GM18951 (cell line): Measurements from ENCODE around the gene PF4V1.

Experiments
- POLR2A ChIP-seq: IDR thresholded peaks from 4 replicates; pipeline ENCODE4 v1.6.1; 2011; ENCODE audit warnings: mild to moderate bottlenecking; ENCODE audit not compliant: insufficient read length, insufficient read depth; ENCODE audit errors: extremely low read depth
- in situ Hi-C: fragments of 300-500 bp; cut with MboI; formaldehyde crosslinking; loops from one replicate; pipeline ENCODE4 v1.12.0; 2022; ENCODE audit warnings: low sequenced_read_pairs, mixed read lengths, inconsistent platforms; ENCODE audit not compliant: unreplicated experiment

The PF4V1 gene

DNA sequence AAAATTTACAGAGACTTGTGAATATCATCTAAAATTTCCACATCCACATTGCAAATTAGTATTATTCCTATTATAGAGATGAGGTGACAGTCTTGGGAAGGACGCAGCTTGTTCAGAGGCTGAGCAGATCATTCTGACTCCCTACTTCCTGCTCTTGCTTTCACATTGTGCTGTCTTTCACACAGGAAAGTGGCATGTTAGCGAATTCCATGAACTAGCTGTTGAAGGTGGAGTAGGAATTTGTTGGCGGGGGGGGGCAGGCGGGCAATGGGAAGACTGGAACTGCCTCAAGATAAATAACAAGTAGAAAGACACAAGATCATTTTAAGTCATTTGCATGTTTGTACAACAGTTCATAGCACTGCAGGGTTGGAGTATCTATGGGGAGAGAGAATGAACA is 2.3 kb downstream of the PF4V1 start:
- TF ChIP-seq POLR2A = no peak
- in situ Hi-C loops = no loop called here

- TF ChIP-seq POLR2A = no peak
- in situ Hi-C loops = no loop called here
These were observed 3.4 kb downstream of the PF4V1 start for GRCh38 chr4:73856518-73856917.

GRCh38 chr4:73859614-73860088 is 6.6 kb downstream of the PF4V1 start:
- TF ChIP-seq POLR2A = no peak
- in situ Hi-C loops = no loop called here

GRCh38 chr4:73860181-73860580 is 7.1 kb downstream of the PF4V1 start:
- in situ Hi-C loops = no loop called here
- TF ChIP-seq POLR2A = no peak

- TF ChIP-seq POLR2A = no peak
- in situ Hi-C loops = no loop called here
These were observed 7.8 kb downstream of the PF4V1 start for GRCh38 chr4:73860917-73861316.

DNA sequence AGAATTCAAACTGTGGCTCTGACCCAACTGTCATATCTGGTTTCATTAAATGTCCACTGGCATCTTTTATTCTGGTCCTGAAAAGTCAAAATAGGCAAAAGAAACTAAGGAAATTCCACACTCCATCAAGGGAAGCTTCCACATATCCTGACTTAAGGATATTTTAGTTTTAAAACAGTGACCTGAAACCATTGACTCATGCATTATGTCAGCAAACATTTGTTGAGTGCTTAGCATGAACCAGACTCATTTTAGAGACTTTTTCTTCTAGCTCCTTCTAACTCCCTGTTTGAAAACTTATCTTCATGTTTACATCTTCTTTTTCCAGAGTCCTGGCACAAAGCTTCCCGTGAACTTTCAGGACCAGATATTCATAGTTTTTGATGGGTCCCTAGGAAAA is 9.2 kb downstream of the PF4V1 start:
- in situ Hi-C loops = no loop called here
- no peak for TF ChIP-seq POLR2A

DNA sequence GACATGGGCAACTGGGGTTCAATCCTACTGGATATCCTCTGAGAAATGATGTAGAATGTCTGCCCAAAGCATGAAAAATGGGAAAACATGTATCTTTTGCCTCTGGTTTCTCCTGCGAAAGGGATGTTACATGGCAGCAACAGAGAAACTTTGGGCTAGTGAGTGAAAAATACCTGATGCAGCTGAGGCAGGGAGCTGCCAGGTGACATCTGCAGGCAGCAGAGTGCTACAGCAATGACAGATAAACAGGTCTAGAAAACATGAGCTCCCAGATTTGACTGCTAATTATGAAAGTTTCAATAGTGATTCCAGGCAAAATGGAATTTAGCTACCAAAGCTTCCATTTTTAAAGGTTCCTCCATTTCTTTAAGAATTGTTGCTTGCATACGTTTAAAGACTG is 11.3 kb downstream of the PF4V1 start:
- no peak for TF ChIP-seq POLR2A
- in situ Hi-C loops = no loop called here

DNA sequence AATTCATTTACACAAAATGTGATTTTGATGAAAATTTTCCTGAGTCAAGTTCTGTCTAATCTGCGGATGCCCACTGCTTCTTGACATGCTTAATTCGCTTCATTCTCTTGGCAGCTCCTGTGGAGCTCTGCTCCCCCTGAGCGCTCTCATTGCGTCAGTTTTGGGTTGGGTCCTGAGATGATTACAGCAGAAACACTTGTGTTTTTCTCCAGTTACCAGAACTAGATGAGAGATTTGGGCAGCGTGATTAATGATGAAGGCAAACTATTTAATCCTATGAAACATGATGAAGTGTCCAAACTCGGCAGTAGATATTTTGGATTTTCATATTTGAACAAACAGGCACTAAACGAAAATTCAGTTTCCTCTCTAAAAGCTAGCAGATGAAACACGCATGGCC is 11.9 kb downstream of the PF4V1 start:
- in situ Hi-C loops = no loop called here
- TF ChIP-seq POLR2A = no peak

GRCh38 chr4:73865431-73866096 is 12.5 kb downstream of the PF4V1 start:
- TF ChIP-seq POLR2A = no peak
- in situ Hi-C loops = no loop called here

DNA sequence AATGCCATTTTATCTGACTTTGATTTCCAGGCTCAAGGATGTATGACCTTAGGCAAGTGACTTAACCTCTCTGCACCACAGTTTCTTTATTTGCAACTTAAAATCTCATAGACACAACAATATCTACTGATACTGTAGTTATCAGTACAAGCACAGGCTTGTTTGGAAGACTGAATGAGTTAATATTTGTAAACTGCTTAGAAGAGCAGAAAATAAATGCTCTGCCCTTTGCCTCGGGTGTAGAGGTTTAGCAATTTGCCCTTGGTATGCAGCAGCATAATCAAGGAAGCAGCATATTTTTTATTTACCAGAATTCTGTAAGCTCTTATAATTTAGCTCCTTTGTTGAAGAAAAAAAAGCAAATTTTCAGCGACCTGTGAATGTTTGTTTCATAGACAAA is 13.2 kb downstream of the PF4V1 start:
- TF ChIP-seq POLR2A = no peak
- in situ Hi-C loops = no loop called here

GRCh38 chr4:73867783-73868182 is 14.7 kb downstream of the PF4V1 start:
- in situ Hi-C loops = no loop called here
- no peak for TF ChIP-seq POLR2A

- no peak for TF ChIP-seq POLR2A
- in situ Hi-C loops = no loop called here
These were observed 15.4 kb downstream of the PF4V1 start for GRCh38 chr4:73868206-73869129.

DNA sequence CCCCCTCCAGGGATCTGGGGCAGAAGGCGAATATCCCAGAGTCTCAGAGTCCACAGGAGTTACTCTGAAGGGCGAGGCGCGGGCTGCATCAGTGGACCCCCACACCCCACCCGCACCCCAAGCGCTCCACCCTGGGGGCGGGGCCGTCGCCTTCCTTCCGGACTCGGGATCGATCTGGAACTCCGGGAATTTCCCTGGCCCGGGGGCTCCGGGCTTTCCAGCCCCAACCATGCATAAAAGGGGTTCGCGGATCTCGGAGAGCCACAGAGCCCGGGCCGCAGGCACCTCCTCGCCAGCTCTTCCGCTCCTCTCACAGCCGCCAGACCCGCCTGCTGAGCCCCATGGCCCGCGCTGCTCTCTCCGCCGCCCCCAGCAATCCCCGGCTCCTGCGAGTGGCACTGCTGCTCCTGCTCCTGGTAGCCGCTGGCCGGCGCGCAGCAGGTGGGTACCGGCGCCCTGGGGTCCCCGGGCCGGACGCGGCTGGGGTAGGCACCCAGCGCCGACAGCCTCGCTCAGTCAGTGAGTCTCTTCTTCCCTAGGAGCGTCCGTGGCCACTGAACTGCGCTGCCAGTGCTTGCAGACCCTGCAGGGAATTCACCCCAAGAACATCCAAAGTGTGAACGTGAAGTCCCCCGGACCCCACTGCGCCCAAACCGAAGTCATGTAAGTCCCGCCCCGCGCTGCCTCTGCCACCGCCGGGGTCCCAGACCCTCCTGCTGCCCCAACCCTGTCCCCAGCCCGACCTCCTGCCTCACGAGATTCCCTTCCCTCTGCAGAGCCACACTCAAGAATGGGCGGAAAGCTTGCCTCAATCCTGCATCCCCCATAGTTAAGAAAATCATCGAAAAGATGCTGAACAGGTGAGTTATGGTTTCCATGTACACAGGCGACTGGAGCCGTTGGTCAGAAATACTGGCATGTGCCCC is 16.3 kb downstream of the PF4V1 start, which contains the start of gene CXCL1:
Gene CXCL1 (plus strand): TSS at position 264 of the 926 bp plus-strand sequence. CDS start 78 bp downstream, at position 342.
- no peak for TF ChIP-seq POLR2A
- in situ Hi-C loops = no loop called here

- TF ChIP-seq POLR2A = no peak
- in situ Hi-C loops = no loop called here
These were observed 17.2 kb downstream of the PF4V1 start for GRCh38 chr4:73870260-73870659.
